Liver (tissue), 9 donors: ENCODE results near the gene BCKDHB. TPM values are rescaled to one million over a fixed set of nuclear protein-coding genes. Genes with fewer than 3 reads are reported as not detected.

Experiments used
- DNase-seq: peaks from one replicate; pipeline ENCODE4 v3.0.0-alpha.2; 2017; ENCODE audit warnings: low spot score
- H3K27ac ChIP-seq, 2 donors: one replicate each; pipeline ENCODE4 v1.7.0; 2013; ENCODE audit warnings: inconsistent platforms in 2 of 2, low read length in 2 of 2, control low read depth in 1 of 2, low read depth in 1 of 2, mild to moderate bottlenecking in 1 of 2
- H3K27me3 ChIP-seq, 4 donors: one replicate each; pipeline versions ENCODE4 v1.6.1 to v1.7.0; 2013; ENCODE audit warnings: low read length in 3 of 4, inconsistent platforms in 1 of 4, mild to moderate bottlenecking in 1 of 4, moderate library complexity in 1 of 4; ENCODE audit not compliant: control insufficient read depth in 4 of 4, insufficient read depth in 4 of 4
- H3K36me3 ChIP-seq, 4 donors: one replicate each; pipeline versions ENCODE4 v1.6.1 to v1.7.0; 2013; ENCODE audit warnings: low read length in 3 of 4, mild to moderate bottlenecking in 3 of 4, low read depth in 1 of 4, moderate library complexity in 1 of 4; ENCODE audit not compliant: control insufficient read depth in 4 of 4, insufficient read depth in 3 of 4
- H3K4me1 ChIP-seq, 4 donors: one replicate each; pipeline versions ENCODE4 v1.6.1 to v1.7.0; 2013; ENCODE audit warnings: low read length in 3 of 4, mild to moderate bottlenecking in 3 of 4, moderate library complexity in 1 of 4; ENCODE audit not compliant: control insufficient read depth in 4 of 4, insufficient read depth in 4 of 4
- H3K4me3 ChIP-seq, 3 donors: one replicate each; pipeline versions ENCODE4 v1.6.1 to v1.7.0; 2013; ENCODE audit warnings: low read length in 3 of 3, control low read depth in 1 of 3, low read depth in 1 of 3, mild to moderate bottlenecking in 1 of 3
- H3K9ac ChIP-seq, 2 donors: one replicate each; pipeline ENCODE4 v1.7.0; 2013; ENCODE audit warnings: low read length in 2 of 2, mild to moderate bottlenecking in 2 of 2, moderate library complexity in 2 of 2, control low read depth in 1 of 2, low read depth in 1 of 2
- H3K9me3 ChIP-seq, 4 donors: one replicate each; pipeline versions ENCODE4 v1.6.1 to v1.7.0; 2013; ENCODE audit warnings: low read length in 3 of 4; ENCODE audit not compliant: control insufficient read depth in 4 of 4
- ATF3 ChIP-seq: IDR thresholded peaks from 2 replicates; pipeline ENCODE4 v1.6.1; 2016; ENCODE audit warnings: antibody characterized with exemption
- CTCF ChIP-seq: fragments of 150-350 bp; IDR thresholded peaks from 2 replicates; pipeline ENCODE4 v1.5.1; 2017; ENCODE audit warnings: improper control_type of control experiment, low read depth, low read length; ENCODE audit not compliant: missing input control
- FOXA1 ChIP-seq: IDR thresholded peaks from 2 replicates; pipeline ENCODE4 v1.6.1; 2016; ENCODE audit warnings: antibody characterized with exemption
- FOXA2 ChIP-seq: IDR thresholded peaks from 2 replicates; pipeline ENCODE4 v1.6.1; 2016; ENCODE audit warnings: antibody characterized with exemption
- GABPA ChIP-seq, 2 donors: IDR thresholded peaks in 1 of 2; conservative IDR thresholded peaks in 1 of 2; 2 replicates each; pipeline ENCODE4 v1.6.1; 2016; ENCODE audit warnings: antibody characterized with exemption in 2 of 2, mild to moderate bottlenecking in 1 of 2, moderate library complexity in 1 of 2
- HNF4A ChIP-seq, 2 donors: conservative IDR thresholded peaks; 2 replicates each; pipeline ENCODE4 v1.6.1; 2016; ENCODE audit warnings: antibody characterized with exemption in 2 of 2, mild to moderate bottlenecking in 2 of 2
- HNF4G ChIP-seq: IDR thresholded peaks from 2 replicates; pipeline ENCODE4 v1.6.1; 2016; ENCODE audit warnings: antibody characterized with exemption
- JUND ChIP-seq, 2 donors: IDR thresholded peaks; 2 replicates each; pipeline ENCODE4 v1.6.1; 2016; ENCODE audit warnings: antibody characterized with exemption in 2 of 2
- MAX ChIP-seq: IDR thresholded peaks from 2 replicates; pipeline ENCODE4 v1.6.1; 2016; ENCODE audit warnings: antibody characterized with exemption
- NR2F2 ChIP-seq: IDR thresholded peaks from 2 replicates; pipeline ENCODE4 v1.6.1; 2016; ENCODE audit warnings: antibody characterized with exemption
- RAD21 ChIP-seq, 2 donors: IDR thresholded peaks; 2 replicates each; pipeline ENCODE4 v1.6.1; 2016; ENCODE audit warnings: antibody characterized with exemption in 2 of 2, mild to moderate bottlenecking in 2 of 2
- REST ChIP-seq: IDR thresholded peaks from 2 replicates; pipeline ENCODE4 v1.6.1; 2016; ENCODE audit warnings: antibody characterized with exemption, mild to moderate bottlenecking
- RXRA ChIP-seq, 2 donors: IDR thresholded peaks; 2 replicates each; pipeline ENCODE4 v1.6.1; 2017 to 2018; ENCODE audit warnings: antibody characterized with exemption in 2 of 2, mild to moderate bottlenecking in 1 of 2
- TAF1 ChIP-seq: conservative IDR thresholded peaks from 2 replicates; pipeline ENCODE4 v1.6.1; 2016; ENCODE audit warnings: antibody characterized with exemption, mild to moderate bottlenecking
- YY1 ChIP-seq: IDR thresholded peaks from 2 replicates; pipeline ENCODE4 v1.6.1; 2016; ENCODE audit warnings: antibody characterized with exemption, mild to moderate bottlenecking
- ZBTB33 ChIP-seq: IDR thresholded peaks from 2 replicates; pipeline ENCODE4 v1.6.1; 2016; ENCODE audit warnings: antibody characterized with exemption
- WGBS: extraction: QIAGEN DNeasy Blood & Tissue Kit; methylation state at CpG from one replicate; pipeline ENCODE4 v1.1.7; 2013; 5-methylcytosine and 5-hydroxymethylcytosine counted together
- polyA plus RNA-seq, 2 donors: library from polyadenylated mRNA; stranded (reverse) in 1 of 2; unstranded in 1 of 2; fragments of 200-250 nt in 1 of 2; fragments of >200 nt in 1 of 2; fragmentation: Nextera tagmentation in 1 of 2; extraction: Ambion mirVana in 1 of 2; gene quantifications; one replicate each; pipeline versions ENCODE4 v1.2.1 to v1.2.3, GENCODE V29; 2013 to 2015
- total RNA-seq, 2 donors: library from RNA; depleted of rRNA; stranded (reverse); fragments of >200 nt; gene quantifications; one replicate each; pipeline ENCODE4 v1.2.3, GENCODE V29; 2014
- donor health status: healthy.
- donor health status: healthy.
- donor health status: healthy.
- donor health status: healthy.
- donor health status: healthy.

The BCKDHB gene
- total and polyA plus RNA-seq, 4 donors = 13.0 to 74.8 (median 31.6) TPM

- 98% methylated on average over 2 of the region's 2 CpGs for WGBS
- peaks cover 0 to 1% (median 0%) of the 10 kb centered on the region in 4 donors for H3K36me3 ChIP-seq
- peaks cover 0 to 2% (median 0%) of the 10 kb centered on the region in 4 donors for H3K4me1 ChIP-seq
- H3K4me3 ChIP-seq = no peak overlapping the region
- no peak overlapping the region for H3K27ac ChIP-seq
- H3K9ac ChIP-seq = no peak overlapping the region
- no peak for DNase-seq
- no peaks in the 10 kb centered on the region for H3K27me3 ChIP-seq
- no peaks in the 10 kb centered on the region for H3K9me3 ChIP-seq
- TF ChIP-seq ZBTB33 (no peak), ATF3 (no peak), TAF1 (no peak), HNF4A (conservative IDR thresholded peaks at IDR 0.05) (no peak), REST (no peak), JUND (IDR thresholded peaks at IDR 0.05) (no peak), RXRA (IDR thresholded peaks at IDR 0.05) (no peak), MAX (no peak), GABPA (IDR thresholded peaks at IDR 0.05 in 1 of 2, conservative IDR thresholded peaks at IDR 0.05 in 1 of 2) (no peak), YY1 (no peak), NR2F2 (no peak)
These were observed 79.0 kb downstream of the BCKDHB start for GRCh38 chr6:80185492-80185891.

- TF ChIP-seq HNF4A (conservative IDR thresholded peaks at IDR 0.05) = no peak
- no peak for TF ChIP-seq CTCF
- TF ChIP-seq YY1 = no peak
- no peak for TF ChIP-seq FOXA1
- TF ChIP-seq GABPA (IDR thresholded peaks at IDR 0.05 in 1 of 2, conservative IDR thresholded peaks at IDR 0.05 in 1 of 2) = no peak
- no peak for TF ChIP-seq HNF4G
- no peak for TF ChIP-seq NR2F2
- TF ChIP-seq JUND (IDR thresholded peaks at IDR 0.05) = no peak
- no peak for TF ChIP-seq FOXA2
- TF ChIP-seq RAD21 (IDR thresholded peaks at IDR 0.05) = no peak
- TF ChIP-seq RXRA (IDR thresholded peaks at IDR 0.05) = no peak
- no peak for TF ChIP-seq TAF1
- H3K4me3 ChIP-seq = no peak overlapping the region
- H3K27me3 ChIP-seq = no peaks in the 10 kb centered on the region
- H3K36me3 ChIP-seq = no peaks in the 10 kb centered on the region
- H3K9ac ChIP-seq = no peak overlapping the region
- no peaks in the 10 kb centered on the region for H3K9me3 ChIP-seq
- H3K4me1 ChIP-seq = peaks cover 0 to 2% (median 0%) of the 10 kb centered on the region in 4 donors
- 91% methylated on average over 7 of the region's 7 CpGs for WGBS
- no peak overlapping the region for H3K27ac ChIP-seq
- DNase-seq = no peak
These were observed 79.6 kb downstream of the BCKDHB start for GRCh38 chr6:80186082-80186481.
